Astrocyte of the cerebellum (primary cell): ENCODE measurements around the gene ITGB1.

Source experiments
- DNase-seq: peaks from one replicate; pipeline ENCODE4 v3.0.0-alpha.2; 2011; ENCODE audit warnings: low read depth
- H3K4me3 ChIP-seq: 2 replicates; pipeline ENCODE4 v1.5.1; 2011; ENCODE audit warnings: mild to moderate bottlenecking, low read depth, low read length, moderate library complexity
- CTCF ChIP-seq: IDR thresholded peaks from 2 replicates; pipeline ENCODE4 v1.5.1; 2012; ENCODE audit warnings: low read length, low read depth, moderate library complexity, mild to moderate bottlenecking; ENCODE audit errors: missing control alignments
- in situ Hi-C: cut with HindIII; loops from 2 replicates; pipeline ENCODE4 v1.10.0; 2017; ENCODE audit warnings: low sequenced_read_pairs

The ITGB1 gene

GRCh38 chr10:32950591-32951108 lies 7.4 kb downstream of the ITGB1 start:
- in situ Hi-C loops: no loop called here
- H3K4me3 ChIP-seq: no peak overlapping the region
- no peak for TF ChIP-seq CTCF
- no peak for DNase-seq

- H3K4me3 ChIP-seq: no peak overlapping the region
- in situ Hi-C loops: no loop called here
- no peak for TF ChIP-seq CTCF
These were observed 8.8 kb downstream of the ITGB1 start for GRCh38 chr10:32949221-32949678.

GRCh38 chr10:32948451-32948850 lies 9.6 kb downstream of the ITGB1 start:
- DNase-seq: no peak
- no peak overlapping the region for H3K4me3 ChIP-seq
- TF ChIP-seq CTCF: no peak
- in situ Hi-C loops: no loop called here

More at GRCh38 chr10:32949221-32949678, 8.8 kb downstream of the ITGB1 start:
- DNase-seq: no peak

- H3K4me3 ChIP-seq: no peak overlapping the region
- in situ Hi-C loops: no loop called here
- no peak for DNase-seq
- TF ChIP-seq CTCF: no peak
These were observed 10.4 kb downstream of the ITGB1 start for GRCh38 chr10:32947586-32947985.

GRCh38 chr10:32946108-32946507 lies 11.9 kb downstream of the ITGB1 start:
- no peak for TF ChIP-seq CTCF
- DNase-seq: no peak
- in situ Hi-C loops: no loop called here
- H3K4me3 ChIP-seq: no peak overlapping the region

- no peak for TF ChIP-seq CTCF
These were observed 14.0 kb downstream of the ITGB1 start for GRCh38 chr10:32943854-32944661.

More at GRCh38 chr10:32943854-32944661, 14.0 kb downstream of the ITGB1 start:
- no peak for DNase-seq
- in situ Hi-C loops: no loop called here
- no peak overlapping the region for H3K4me3 ChIP-seq
